Natural killer cell treated with Interleukin-12 subunit alpha and Interleukin-12 subunit beta and Interleukin-15 and Interleukin-18, amount 100 ng/mL, for 72 hours (primary cell): ENCODE results near the gene ARHGAP15. TPM values are rescaled to one million over a fixed set of nuclear protein-coding genes. Genes with fewer than 3 reads are reported as not detected.

ENCODE experiments used
- ATAC-seq, 2 donors: fragments of 150-1000 bp; cut with Tn5 transposase in 1 of 2; sonication (Bioruptor Pico), chemical (Tn5 transposase) in 1 of 2; 2 replicates each; pipeline ENCODE4 v1.10.0; 2021
- DNase-seq: peaks from one replicate; pipeline ENCODE4 v3.0.0; 2022; ENCODE audit warnings: low spot score
- H3K27ac Mint-ChIP-seq, 2 donors: 1 replicate in 1 of 2; 2 replicates in 1 of 2; pipeline ENCODE4 v1.8.0; 2022; ENCODE audit warnings: mixed read lengths in 2 of 2, mild to moderate bottlenecking in 1 of 2, moderate library complexity in 1 of 2
- H3K27me3 Mint-ChIP-seq, 2 donors: 1 replicate in 1 of 2; 2 replicates in 1 of 2; pipeline ENCODE4 v1.8.0; 2022; ENCODE audit warnings: mixed read lengths in 2 of 2
- H3K36me3 Mint-ChIP-seq: one replicate; pipeline ENCODE4 v1.8.0; 2022; ENCODE audit warnings: mixed read lengths
- H3K4me1 Mint-ChIP-seq, 2 donors: 1 replicate in 1 of 2; 2 replicates in 1 of 2; pipeline ENCODE4 v1.8.0; 2022; ENCODE audit warnings: low read depth in 2 of 2, mixed read lengths in 2 of 2, mild to moderate bottlenecking in 1 of 2
- H3K4me3 Mint-ChIP-seq: one replicate; pipeline ENCODE4 v1.8.0; 2022; ENCODE audit warnings: mixed read lengths
- H3K9me3 Mint-ChIP-seq: 2 replicates; pipeline ENCODE4 v1.8.0; 2022; ENCODE audit warnings: mixed read lengths
- total RNA-seq, 2 donors: library from RNA; stranded (reverse); gene quantifications; one replicate each; pipeline ENCODE4 v1.2.3, GENCODE V29; 2022

Gene ARHGAP15
- total RNA-seq, 2 donors from 2014 or later, result 80.6 to 133 TPM

- no peak overlapping the region for H3K27ac Mint-ChIP-seq
- peaks cover 8 to 10% of the 10 kb centered on the region in 2 donors for H3K4me1 Mint-ChIP-seq
- H3K36me3 Mint-ChIP-seq, result peaks cover 4% of the 10 kb centered on the region
Observed at GRCh38 chr2:143548032-143548431, 418.8 kb downstream of the ARHGAP15 start.

GRCh38 chr2:143550500-143550899 is 421.3 kb downstream of the ARHGAP15 start:
- no peak overlapping the region for H3K4me3 Mint-ChIP-seq
- peaks cover 3 to 4% of the 10 kb centered on the region in 2 donors for H3K4me1 Mint-ChIP-seq
- ATAC-seq (no peak), DNase-seq (no peak)
- no peaks in the 10 kb centered on the region for H3K9me3 Mint-ChIP-seq
- peaks cover 4% of the 10 kb centered on the region for H3K36me3 Mint-ChIP-seq
- H3K27me3 Mint-ChIP-seq, result no peaks in the 10 kb centered on the region
- no peak overlapping the region for H3K27ac Mint-ChIP-seq

More at GRCh38 chr2:143548032-143548431, 418.8 kb downstream of the ARHGAP15 start:
- no peaks in the 10 kb centered on the region for H3K27me3 Mint-ChIP-seq
- ATAC-seq (no peak), DNase-seq (no peak)
- H3K9me3 Mint-ChIP-seq, result no peaks in the 10 kb centered on the region
- H3K4me3 Mint-ChIP-seq, result no peak overlapping the region

DNA sequence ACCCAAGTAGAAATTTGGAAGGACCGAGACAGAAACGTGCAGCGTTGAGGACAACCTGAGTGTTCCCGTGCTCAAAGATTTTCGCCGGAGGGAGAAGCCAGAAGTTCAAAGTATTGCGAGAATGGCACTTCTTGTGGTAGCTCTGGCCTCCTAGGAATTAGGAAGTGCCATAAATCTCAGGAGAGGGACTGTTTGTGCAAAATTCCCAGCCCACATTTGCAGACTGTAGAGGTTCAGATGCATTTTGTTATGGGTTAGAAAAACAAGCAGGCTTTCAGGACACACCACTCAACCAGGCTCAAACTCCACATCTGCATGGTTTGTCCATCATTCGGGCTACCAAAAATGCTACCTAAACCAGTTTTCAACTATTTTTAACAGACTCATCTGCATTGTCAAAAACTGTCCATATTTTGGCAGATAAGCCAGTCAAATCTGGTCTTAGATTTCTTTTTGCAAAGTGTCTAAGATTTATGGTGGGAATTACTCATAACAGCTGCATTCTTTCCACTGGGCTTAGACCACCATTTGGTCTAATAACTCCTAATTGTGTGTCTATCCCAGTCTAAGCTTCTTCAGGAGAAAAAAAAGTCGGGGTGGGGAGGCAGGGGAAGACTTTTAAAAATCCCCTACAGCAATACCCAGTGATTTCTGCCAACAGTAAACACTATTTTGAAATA is 422.9 kb downstream of the ARHGAP15 start:
- H3K36me3 Mint-ChIP-seq, result peaks cover 9% of the 10 kb centered on the region
- H3K4me3 Mint-ChIP-seq, result no peak overlapping the region
- no peak for ATAC-seq
- no peak overlapping the region for H3K27ac Mint-ChIP-seq
- no peak for DNase-seq
- no peaks in the 10 kb centered on the region for H3K27me3 Mint-ChIP-seq
- H3K4me1 Mint-ChIP-seq, result peaks cover 0 to 6% of the 10 kb centered on the region in 2 donors
- no peaks in the 10 kb centered on the region for H3K9me3 Mint-ChIP-seq

GRCh38 chr2:143553261-143553660 is 424.0 kb downstream of the ARHGAP15 start:
- no peaks in the 10 kb centered on the region for H3K9me3 Mint-ChIP-seq
- ATAC-seq, result peak in 1 of 2 donors; percentile 84
- H3K36me3 Mint-ChIP-seq, result peaks cover 18% of the 10 kb centered on the region
- H3K4me3 Mint-ChIP-seq, result no peak overlapping the region
- no peaks in the 10 kb centered on the region for H3K27me3 Mint-ChIP-seq
- no peak for DNase-seq
- peaks cover 3 to 13% of the 10 kb centered on the region in 2 donors for H3K4me1 Mint-ChIP-seq
- H3K27ac Mint-ChIP-seq, result no peak overlapping the region

DNA sequence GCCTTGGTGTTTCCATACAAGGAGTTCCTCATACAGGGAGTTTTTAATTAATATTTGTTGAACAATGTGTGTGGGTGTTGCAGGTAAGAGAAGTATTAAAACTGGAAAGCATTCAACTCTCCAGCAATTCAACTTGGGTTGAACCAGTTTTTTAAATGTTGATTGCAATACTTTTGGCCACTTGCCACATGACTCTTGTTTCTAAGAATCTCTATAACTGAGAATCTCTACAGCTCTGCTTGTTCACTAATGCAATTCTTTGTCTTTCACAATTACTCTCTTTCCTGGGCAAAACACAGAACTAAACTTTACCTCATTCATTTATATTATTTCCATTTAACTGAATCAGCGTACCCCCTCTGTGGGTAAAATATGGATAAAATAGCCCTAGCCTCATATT is 429.4 kb downstream of the ARHGAP15 start:
- H3K27me3 Mint-ChIP-seq, result no peaks in the 10 kb centered on the region
- no peak for DNase-seq
- H3K27ac Mint-ChIP-seq, result peak overlapping the region; percentile 63 to 76
- peak overlapping the region; percentile 4 for H3K4me3 Mint-ChIP-seq
- ATAC-seq, result peak in 1 of 2 donors; percentile 59
- H3K9me3 Mint-ChIP-seq, result no peaks in the 10 kb centered on the region
- H3K36me3 Mint-ChIP-seq, result peaks cover 28% of the 10 kb centered on the region
- H3K4me1 Mint-ChIP-seq, result peaks cover 15 to 25% of the 10 kb centered on the region in 2 donors

DNA sequence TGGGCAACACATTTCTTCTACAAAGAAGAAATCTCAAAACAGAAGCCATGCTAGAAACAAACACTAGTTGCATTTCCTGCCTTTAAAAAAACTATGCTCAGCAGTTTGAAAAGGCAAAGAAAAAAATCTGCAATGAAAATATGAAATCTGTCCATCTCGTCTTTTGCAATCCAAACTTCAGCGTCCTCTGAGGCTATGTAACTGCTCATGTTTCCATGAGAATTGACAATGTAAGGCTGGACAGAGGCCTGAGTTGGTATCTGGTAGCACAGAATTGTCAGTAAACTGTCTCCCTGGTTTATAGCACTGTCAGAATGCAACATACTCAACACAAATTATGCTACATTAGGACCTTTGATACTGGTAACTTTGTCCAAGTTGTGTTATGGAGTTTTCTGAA is 429.9 kb downstream of the ARHGAP15 start:
- H3K4me1 Mint-ChIP-seq, result peaks cover 15 to 29% of the 10 kb centered on the region in 2 donors
- peak overlapping the region; percentile 63 to 76 for H3K27ac Mint-ChIP-seq
- peak overlapping the region; percentile 4 for H3K4me3 Mint-ChIP-seq
- no peaks in the 10 kb centered on the region for H3K9me3 Mint-ChIP-seq
- DNase-seq (no peak), ATAC-seq (no peak)
- H3K36me3 Mint-ChIP-seq, result peaks cover 28% of the 10 kb centered on the region
- no peaks in the 10 kb centered on the region for H3K27me3 Mint-ChIP-seq

DNA sequence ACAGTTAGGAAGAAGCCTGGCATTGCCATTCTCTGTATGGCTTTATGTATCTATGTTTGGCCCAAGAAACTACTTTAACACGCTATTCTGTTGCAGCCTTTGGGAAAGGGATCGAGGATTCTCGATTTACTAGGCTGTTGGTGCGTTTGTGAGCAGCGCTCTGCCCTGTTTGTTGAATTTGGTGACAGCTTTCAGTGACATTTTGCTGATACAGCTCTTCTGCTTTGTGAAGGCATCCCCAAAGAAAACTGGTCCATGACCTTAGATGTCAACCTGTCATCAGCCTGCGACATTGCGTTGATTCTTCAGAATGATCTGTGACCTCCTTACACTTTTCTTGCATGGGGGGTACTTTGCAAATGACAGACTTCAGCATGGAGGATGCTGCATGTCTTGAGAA is 431.5 kb downstream of the ARHGAP15 start:
- H3K27ac Mint-ChIP-seq, result no peak overlapping the region
- H3K4me1 Mint-ChIP-seq, result peaks cover 15 to 30% of the 10 kb centered on the region in 2 donors
- H3K4me3 Mint-ChIP-seq, result no peak overlapping the region
- no peak for DNase-seq
- H3K27me3 Mint-ChIP-seq, result no peaks in the 10 kb centered on the region
- peaks cover 28% of the 10 kb centered on the region for H3K36me3 Mint-ChIP-seq
- H3K9me3 Mint-ChIP-seq, result no peaks in the 10 kb centered on the region
- ATAC-seq, result no peak

GRCh38 chr2:143564419-143564818 is 435.2 kb downstream of the ARHGAP15 start:
- ATAC-seq (no peak), DNase-seq (no peak)
- H3K4me1 Mint-ChIP-seq, result peaks cover 7 to 17% of the 10 kb centered on the region in 2 donors
- H3K36me3 Mint-ChIP-seq, result peaks cover 23% of the 10 kb centered on the region
- no peaks in the 10 kb centered on the region for H3K9me3 Mint-ChIP-seq
- H3K4me3 Mint-ChIP-seq, result no peak overlapping the region
- no peaks in the 10 kb centered on the region for H3K27me3 Mint-ChIP-seq
- H3K27ac Mint-ChIP-seq, result no peak overlapping the region

- peaks cover 19% of the 10 kb centered on the region for H3K36me3 Mint-ChIP-seq
- DNase-seq (no peak), ATAC-seq (no peak)
- H3K27me3 Mint-ChIP-seq, result no peaks in the 10 kb centered on the region
- peaks cover 12 to 22% of the 10 kb centered on the region in 2 donors for H3K4me1 Mint-ChIP-seq
- H3K9me3 Mint-ChIP-seq, result no peaks in the 10 kb centered on the region
- H3K27ac Mint-ChIP-seq, result peak overlapping the region in 1 of 2 donors; percentile 3
- no peak overlapping the region for H3K4me3 Mint-ChIP-seq
Observed at GRCh38 chr2:143571747-143572146, 442.5 kb downstream of the ARHGAP15 start.

GRCh38 chr2:143572421-143572820 is 443.2 kb downstream of the ARHGAP15 start:
- H3K27ac Mint-ChIP-seq, result no peak overlapping the region
- H3K27me3 Mint-ChIP-seq, result no peaks in the 10 kb centered on the region
- H3K4me3 Mint-ChIP-seq, result no peak overlapping the region
- ATAC-seq (no peak), DNase-seq (no peak)
- H3K9me3 Mint-ChIP-seq, result no peaks in the 10 kb centered on the region
- peaks cover 13% of the 10 kb centered on the region for H3K36me3 Mint-ChIP-seq
- H3K4me1 Mint-ChIP-seq, result peaks cover 12 to 22% of the 10 kb centered on the region in 2 donors

DNA sequence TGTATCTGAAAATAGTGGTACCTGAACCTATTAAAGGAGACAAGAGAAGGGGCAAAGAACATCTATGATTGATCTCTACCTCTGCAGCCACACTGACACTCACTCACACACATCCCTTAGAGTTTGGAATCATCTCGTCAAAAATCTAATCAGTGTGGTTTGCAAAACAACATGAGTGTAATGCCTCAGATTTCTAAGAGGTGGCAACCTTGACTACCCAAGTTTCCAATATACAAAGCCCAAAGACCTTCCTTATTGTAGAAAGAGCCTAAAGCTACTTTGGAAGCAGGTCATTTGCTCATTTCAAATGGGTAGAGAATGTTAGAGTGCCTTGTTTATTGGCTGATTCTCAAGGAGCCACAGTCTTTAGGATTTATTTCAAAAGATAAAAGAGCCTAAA is 444.9 kb downstream of the ARHGAP15 start:
- DNase-seq (no peak), ATAC-seq (no peak)
- peaks cover 12% of the 10 kb centered on the region for H3K36me3 Mint-ChIP-seq
- no peaks in the 10 kb centered on the region for H3K9me3 Mint-ChIP-seq
- H3K4me1 Mint-ChIP-seq, result peaks cover 12 to 21% of the 10 kb centered on the region in 2 donors
- H3K4me3 Mint-ChIP-seq, result no peak overlapping the region
- H3K27ac Mint-ChIP-seq, result no peak overlapping the region
- no peaks in the 10 kb centered on the region for H3K27me3 Mint-ChIP-seq

DNA sequence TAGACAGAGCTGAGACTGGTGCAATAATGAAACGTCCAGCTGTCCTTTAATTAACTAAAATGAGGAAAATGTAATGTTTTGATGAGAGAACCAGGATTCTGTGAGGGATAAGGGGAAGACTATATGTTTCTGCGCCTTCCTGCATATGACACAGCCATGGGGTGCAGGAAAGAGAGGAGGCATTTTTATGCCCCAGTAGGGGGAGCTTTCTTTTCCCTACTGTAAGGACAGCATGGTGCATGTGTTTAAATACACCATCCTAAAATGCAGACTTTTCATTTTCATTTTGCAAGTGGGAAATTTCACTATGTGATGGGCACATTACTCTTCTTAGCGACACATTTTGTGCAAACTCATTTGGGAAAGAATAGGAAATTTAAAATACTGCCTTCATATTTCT is 446.1 kb downstream of the ARHGAP15 start:
- peaks cover 9% of the 10 kb centered on the region for H3K36me3 Mint-ChIP-seq
- H3K27ac Mint-ChIP-seq, result no peak overlapping the region
- no peak for ATAC-seq
- DNase-seq, result no peak
- H3K4me3 Mint-ChIP-seq, result no peak overlapping the region
- peaks cover 12 to 19% of the 10 kb centered on the region in 2 donors for H3K4me1 Mint-ChIP-seq
- H3K27me3 Mint-ChIP-seq, result no peaks in the 10 kb centered on the region
- no peaks in the 10 kb centered on the region for H3K9me3 Mint-ChIP-seq

- no peaks in the 10 kb centered on the region for H3K36me3 Mint-ChIP-seq
- H3K27ac Mint-ChIP-seq, result no peak overlapping the region
- H3K27me3 Mint-ChIP-seq, result no peaks in the 10 kb centered on the region
- ATAC-seq (no peak), DNase-seq (no peak)
- H3K4me1 Mint-ChIP-seq, result peaks cover 18 to 28% of the 10 kb centered on the region in 2 donors
- no peaks in the 10 kb centered on the region for H3K9me3 Mint-ChIP-seq
- no peak overlapping the region for H3K4me3 Mint-ChIP-seq
Observed at GRCh38 chr2:143577489-143577888, 448.3 kb downstream of the ARHGAP15 start.

DNA sequence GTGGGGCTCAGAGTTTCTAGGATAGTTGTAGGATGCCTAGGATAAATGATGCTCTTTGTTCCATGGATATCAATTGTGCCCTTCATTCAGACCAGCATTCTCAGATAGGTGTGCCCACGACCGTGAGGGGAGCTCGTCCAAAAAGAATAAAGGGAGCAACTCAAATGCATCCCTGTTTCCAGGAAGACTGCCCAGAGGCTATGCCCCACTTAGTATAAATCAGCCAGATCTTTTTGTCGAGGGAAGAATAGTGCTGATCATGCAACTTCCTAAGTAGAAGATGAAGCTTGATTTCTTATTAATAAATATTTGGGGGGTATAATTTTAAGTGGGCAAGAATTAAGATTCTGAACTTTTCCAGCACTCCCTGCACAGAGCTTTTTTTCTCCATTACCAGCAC is 450.2 kb downstream of the ARHGAP15 start:
- Mint-ChIP-seq H3K27ac (no peak overlapping the region), H3K27me3 (no peaks in the 10 kb centered on the region), H3K36me3 (peaks cover 5% of the 10 kb centered on the region), H3K4me3 (no peak overlapping the region), H3K4me1 (peaks cover 21 to 36% of the 10 kb centered on the region in 2 donors), H3K9me3 (no peaks in the 10 kb centered on the region)
- no peak for DNase-seq
- no peak for ATAC-seq
